ENCODE measurements around the gene SNX25.
"Not testable (repeated sequence)": the region's sequence is repeated elsewhere in the genome, so short reads cannot be mapped to it uniquely, and the experiment has no call there.

The SNX25 gene

GRCh38 chr4:185235119-185235842 is 25.9 kb downstream of the SNX25 start:
- no peak for DNase-seq

- DNase-seq = no peak
Observed at GRCh38 chr4:185235843-185236503, 26.6 kb downstream of the SNX25 start.

- DNase-seq = no peak
Observed at GRCh38 chr4:185237175-185237574, 27.8 kb downstream of the SNX25 start.

GRCh38 chr4:185238215-185238681 is 28.9 kb downstream of the SNX25 start:
- no peak for DNase-seq

- no peak for DNase-seq
Observed at GRCh38 chr4:185238750-185239149, 29.4 kb downstream of the SNX25 start.

GRCh38 chr4:185240486-185240885 is 31.1 kb downstream of the SNX25 start:
- not testable (repeated sequence) for DNase-seq

GRCh38 chr4:185242749-185243533 is 33.5 kb downstream of the SNX25 start:
- DNase-seq = no peak

- DNase-seq = no peak
Observed at GRCh38 chr4:185243879-185244278, 34.5 kb downstream of the SNX25 start.

GRCh38 chr4:185244763-185245162 is 35.4 kb downstream of the SNX25 start:
- DNase-seq = no peak

GRCh38 chr4:185246453-185246852 is 37.1 kb downstream of the SNX25 start:
- DNase-seq = no peak

GRCh38 chr4:185247151-185247550 is 37.8 kb downstream of the SNX25 start:
- DNase-seq = no peak

- DNase-seq = no peak
Observed at GRCh38 chr4:185248393-185249039, 39.1 kb downstream of the SNX25 start.

- DNase-seq = no peak
Observed at GRCh38 chr4:185249105-185249504, 39.7 kb downstream of the SNX25 start.

- no peak for DNase-seq
Observed at GRCh38 chr4:185254434-185254833, 45.0 kb downstream of the SNX25 start.

- no peak for DNase-seq
Observed at GRCh38 chr4:185255868-185256267, 46.5 kb downstream of the SNX25 start.

- no peak for DNase-seq
Observed at GRCh38 chr4:185256446-185256845, 47.0 kb downstream of the SNX25 start.

GRCh38 chr4:185257086-185257485 is 47.7 kb downstream of the SNX25 start:
- no peak for DNase-seq

GRCh38 chr4:185257694-185258093 is 48.3 kb downstream of the SNX25 start:
- DNase-seq = no peak

GRCh38 chr4:185258741-185259140 is 49.3 kb downstream of the SNX25 start:
- DNase-seq = not testable (repeated sequence)

- no peak for DNase-seq
Observed at GRCh38 chr4:185259719-185260118, 50.3 kb downstream of the SNX25 start.

GRCh38 chr4:185261946-185262345 is 52.5 kb downstream of the SNX25 start:
- DNase-seq = no peak

GRCh38 chr4:185263419-185263818 is 54.0 kb downstream of the SNX25 start:
- no peak for DNase-seq

- DNase-seq = no peak
Observed at GRCh38 chr4:185265942-185266341, 56.5 kb downstream of the SNX25 start.
